Fibroblast of villous mesenchyme (primary cell): ENCODE data around the gene VCX3B. TPM values are rescaled to one million over a fixed set of nuclear protein-coding genes. Genes with fewer than 3 reads are reported as not detected.

Experiments used
- DNase-seq: peaks from one replicate; pipeline ENCODE4 v3.0.0-alpha.2; 2010; ENCODE audit warnings: low read depth
- H3K4me3 ChIP-seq: 2 replicates; pipeline ENCODE4 v1.5.1; 2011; ENCODE audit warnings: low read depth, mild to moderate bottlenecking, low read length
- total RNA-seq: library from RNA; depleted of rRNA; stranded (reverse); fragments of >200 nt; gene quantifications from 2 replicates; pipeline ENCODE4 v1.2.3, GENCODE V29; 2012
- TF ChIP-seq, protein P1 (sequence below): IDR thresholded peaks from 2 replicates; pipeline ENCODE4 v1.5.1; 2012; ENCODE audit warnings: low read depth, mild to moderate bottlenecking, low read length; ENCODE audit not compliant: insufficient read depth

Gene VCX3B
- total RNA-seq, 1 donor, result not detected

DNA sequence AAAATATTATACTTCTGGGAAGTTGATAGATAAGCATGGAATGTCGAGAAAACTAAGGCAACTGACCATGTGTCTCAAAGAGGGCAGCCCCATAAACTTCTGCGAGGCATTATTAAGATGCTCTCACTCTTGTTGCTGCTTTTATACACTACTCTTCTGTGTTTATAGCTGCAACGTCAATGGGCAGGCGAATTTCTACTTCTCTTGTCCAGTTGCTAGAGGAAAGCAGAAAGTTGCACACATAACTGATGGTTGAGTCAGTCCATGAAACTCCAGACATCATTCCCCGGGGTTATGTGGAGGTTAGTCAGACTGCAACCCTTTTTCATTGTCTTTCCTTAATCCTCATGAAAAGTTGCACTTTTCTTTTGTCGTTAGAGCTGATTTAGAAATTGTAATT is 39.8 kb downstream of the VCX3B start:
- TF ChIP-seq, protein P1, sequence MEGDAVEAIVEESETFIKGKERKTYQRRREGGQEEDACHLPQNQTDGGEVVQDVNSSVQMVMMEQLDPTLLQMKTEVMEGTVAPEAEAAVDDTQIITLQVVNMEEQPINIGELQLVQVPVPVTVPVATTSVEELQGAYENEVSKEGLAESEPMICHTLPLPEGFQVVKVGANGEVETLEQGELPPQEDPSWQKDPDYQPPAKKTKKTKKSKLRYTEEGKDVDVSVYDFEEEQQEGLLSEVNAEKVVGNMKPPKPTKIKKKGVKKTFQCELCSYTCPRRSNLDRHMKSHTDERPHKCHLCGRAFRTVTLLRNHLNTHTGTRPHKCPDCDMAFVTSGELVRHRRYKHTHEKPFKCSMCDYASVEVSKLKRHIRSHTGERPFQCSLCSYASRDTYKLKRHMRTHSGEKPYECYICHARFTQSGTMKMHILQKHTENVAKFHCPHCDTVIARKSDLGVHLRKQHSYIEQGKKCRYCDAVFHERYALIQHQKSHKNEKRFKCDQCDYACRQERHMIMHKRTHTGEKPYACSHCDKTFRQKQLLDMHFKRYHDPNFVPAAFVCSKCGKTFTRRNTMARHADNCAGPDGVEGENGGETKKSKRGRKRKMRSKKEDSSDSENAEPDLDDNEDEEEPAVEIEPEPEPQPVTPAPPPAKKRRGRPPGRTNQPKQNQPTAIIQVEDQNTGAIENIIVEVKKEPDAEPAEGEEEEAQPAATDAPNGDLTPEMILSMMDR, result no peak
- no peak overlapping the region for H3K4me3 ChIP-seq
- peak; percentile 49 for DNase-seq
